22Rv1 (cell line): Measurements from ENCODE around the gene TMEM63C.

ENCODE experiments used
- ZFX ChIP-seq: fragments of 450-650 bp; IDR thresholded peaks from 2 replicates; pipeline ENCODE4 v1.6.1; 2017; ENCODE audit warnings: antibody characterized with exemption, borderline replicate concordance
- TF ChIP-seq, protein P1 (sequence below): fragments of 450-650 bp; IDR thresholded peaks from 2 replicates; pipeline ENCODE4 v1.5.1; 2017; ENCODE audit warnings: mild to moderate bottlenecking

DNA sequence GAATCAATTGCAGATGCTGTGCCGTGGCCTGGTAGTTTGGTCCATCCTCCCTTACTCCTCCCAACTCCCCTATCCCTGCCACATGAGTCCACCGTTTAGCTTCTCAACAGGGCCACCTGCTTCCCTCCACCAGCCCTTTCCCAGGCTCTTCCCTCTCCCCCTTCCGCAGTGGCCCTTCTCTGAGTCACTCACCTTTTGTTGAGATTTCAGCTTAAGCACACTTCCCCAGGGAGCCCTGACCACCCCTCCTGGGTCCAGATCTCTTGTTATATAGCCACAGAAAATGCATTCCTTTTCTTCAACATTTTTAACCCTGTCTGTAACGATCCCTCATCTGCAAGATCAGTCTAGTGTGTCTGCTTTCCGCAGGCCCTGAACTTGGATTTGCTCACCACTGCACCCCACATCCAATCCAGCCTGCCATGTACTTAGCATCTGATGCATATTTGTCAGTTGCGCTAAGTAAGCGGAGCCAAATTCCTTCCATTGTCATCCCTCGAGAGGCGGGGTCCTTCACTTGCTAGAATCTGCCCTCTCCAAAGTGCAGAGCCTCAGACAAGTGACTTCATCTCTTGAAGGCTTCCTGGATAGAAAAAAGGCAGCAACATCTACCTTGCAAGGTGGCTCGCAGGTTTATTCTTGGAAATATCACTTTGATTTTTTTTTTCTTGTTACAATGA, 41.1 kb downstream of the TMEM63C start:
- TF ChIP-seq, protein P1, sequence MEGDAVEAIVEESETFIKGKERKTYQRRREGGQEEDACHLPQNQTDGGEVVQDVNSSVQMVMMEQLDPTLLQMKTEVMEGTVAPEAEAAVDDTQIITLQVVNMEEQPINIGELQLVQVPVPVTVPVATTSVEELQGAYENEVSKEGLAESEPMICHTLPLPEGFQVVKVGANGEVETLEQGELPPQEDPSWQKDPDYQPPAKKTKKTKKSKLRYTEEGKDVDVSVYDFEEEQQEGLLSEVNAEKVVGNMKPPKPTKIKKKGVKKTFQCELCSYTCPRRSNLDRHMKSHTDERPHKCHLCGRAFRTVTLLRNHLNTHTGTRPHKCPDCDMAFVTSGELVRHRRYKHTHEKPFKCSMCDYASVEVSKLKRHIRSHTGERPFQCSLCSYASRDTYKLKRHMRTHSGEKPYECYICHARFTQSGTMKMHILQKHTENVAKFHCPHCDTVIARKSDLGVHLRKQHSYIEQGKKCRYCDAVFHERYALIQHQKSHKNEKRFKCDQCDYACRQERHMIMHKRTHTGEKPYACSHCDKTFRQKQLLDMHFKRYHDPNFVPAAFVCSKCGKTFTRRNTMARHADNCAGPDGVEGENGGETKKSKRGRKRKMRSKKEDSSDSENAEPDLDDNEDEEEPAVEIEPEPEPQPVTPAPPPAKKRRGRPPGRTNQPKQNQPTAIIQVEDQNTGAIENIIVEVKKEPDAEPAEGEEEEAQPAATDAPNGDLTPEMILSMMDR: no peak
- TF ChIP-seq ZFX: no peak
